Lung (tissue), 16 donors: ENCODE data around the gene SCAND1. TPM values are rescaled to one million over a fixed set of nuclear protein-coding genes. Genes with fewer than 3 reads are reported as not detected.
A peak's percentile ranks its signal among the peaks of the same experiment; 100 is the strongest.
"Not testable (repeated sequence)": the region's sequence is repeated elsewhere in the genome, so short reads cannot be mapped to it uniquely, and the experiment has no call there.

Experiments used
- ATAC-seq: fragments of 200-7000 bp; cut with Tn5 transposase; one replicate; pipeline ENCODE4 v1.9.1; 2020; ENCODE audit warnings: moderate number of reproducible peaks; ENCODE audit not compliant: insufficient read depth, low FRiP score
- DNase-seq, 3 donors: peaks; one replicate each; pipeline ENCODE4 v3.0.0-alpha.2; 2013 to 2017
- H3K27ac ChIP-seq, 2 donors: one replicate each; pipeline ENCODE4 v1.5.1; 2013; ENCODE audit warnings: mild to moderate bottlenecking in 2 of 2, moderate library complexity in 2 of 2, control low read depth in 1 of 2, inconsistent platforms in 1 of 2, low read depth in 1 of 2, low read length in 1 of 2
- H3K27me3 ChIP-seq, 3 donors: one replicate each; pipeline ENCODE4 v1.5.1; 2013; ENCODE audit warnings: low read length in 2 of 3; ENCODE audit not compliant: control insufficient read depth in 3 of 3, insufficient read depth in 3 of 3
- H3K36me3 ChIP-seq, 4 donors: one replicate each; pipeline ENCODE4 v1.5.1; 2013; ENCODE audit warnings: low read length in 4 of 4, mild to moderate bottlenecking in 1 of 4, moderate library complexity in 1 of 4; ENCODE audit not compliant: control insufficient read depth in 4 of 4, insufficient read depth in 4 of 4
- H3K4me1 ChIP-seq, 5 donors: one replicate each; pipeline ENCODE4 v1.5.1; 2013; ENCODE audit warnings: low read length in 5 of 5, mild to moderate bottlenecking in 2 of 5, moderate library complexity in 1 of 5; ENCODE audit not compliant: control insufficient read depth in 5 of 5, insufficient read depth in 5 of 5
- H3K4me3 ChIP-seq: one replicate; pipeline ENCODE4 v1.5.1; 2013; ENCODE audit warnings: mild to moderate bottlenecking, control low read depth, moderate library complexity
- H3K9ac ChIP-seq, 2 donors: one replicate each; pipeline ENCODE4 v1.5.1; 2013; ENCODE audit warnings: low read length in 2 of 2, control low read depth in 1 of 2; ENCODE audit not compliant: insufficient read depth in 1 of 2
- H3K9me3 ChIP-seq, 4 donors: one replicate each; pipeline ENCODE4 v1.5.1; 2013; ENCODE audit warnings: low read length in 3 of 4, mild to moderate bottlenecking in 1 of 4, moderate library complexity in 1 of 4; ENCODE audit not compliant: control insufficient read depth in 4 of 4, insufficient read depth in 3 of 4
- CTCF ChIP-seq: IDR thresholded peaks from 2 replicates; pipeline ENCODE4 v1.5.1; 2012; ENCODE audit warnings: mild to moderate bottlenecking; ENCODE audit errors: control extremely low read depth, extremely low read depth
- WGBS, 2 donors: extraction: QIAGEN DNeasy Blood & Tissue Kit; methylation state at CpG; one replicate each; pipeline ENCODE4 v1.1.7; 2013; 5-methylcytosine and 5-hydroxymethylcytosine counted together
- long read RNA-seq, 5 donors: transcript quantifications; one replicate each; lab custom pipeline, GENCODE V29; 2026
- polyA plus RNA-seq, 2 donors: library from polyadenylated mRNA; stranded (reverse); fragments of 200-250 nt; gene quantifications; one replicate each; pipeline ENCODE4 v1.2.1, GENCODE V29; 2013
- total RNA-seq, 2 donors: library from RNA; depleted of rRNA in 1 of 2; stranded (reverse); fragments of >200 nt in 1 of 2; gene quantifications; one replicate each; pipeline ENCODE4 v1.2.1, GENCODE V29; 2014 to 2021
- donor health status: control.
- donor health status: control.
- donor health status: Bipolar disorder and iron deficiency.
- donor health status: healthy.
- donor health status: DM: yes; HTN: yes; CAD: no.

The SCAND1 gene
- total RNA-seq (10 to 100 TPM; 34.6 to 86.5 TPM), polyA plus RNA-seq (100 to 1,000 TPM; 108 to 279 TPM)
- long read RNA-seq, donor 1, transcript SCAND1-201 (2 exons, 902 nt): major isoform, 17 of 75 reads
- long read RNA-seq, donor 1, partial matches to known transcripts: 58 of 75 reads
- long read RNA-seq, donor 1, other reads (novel, unspliced or antisense): 0 of 75 reads
- long read RNA-seq, donor 2, transcript SCAND1-201 (2 exons, 902 nt): major isoform, 11 of 11 reads
- long read RNA-seq, donor 2, partial matches to known transcripts: 0 of 11 reads
- long read RNA-seq, donor 2, other reads (novel, unspliced or antisense): 0 of 11 reads
- long read RNA-seq, donor 3, transcript SCAND1-201 (2 exons, 902 nt): major isoform, 11 of 11 reads
- long read RNA-seq, donor 3, partial matches to known transcripts: 0 of 11 reads
- long read RNA-seq, donor 3, other reads (novel, unspliced or antisense): 0 of 11 reads
- long read RNA-seq, donor 4, transcript SCAND1-201 (2 exons, 902 nt): major isoform, 7 of 7 reads
- long read RNA-seq, donor 4, partial matches to known transcripts: 0 of 7 reads
- long read RNA-seq, donor 4, other reads (novel, unspliced or antisense): 0 of 7 reads
- long read RNA-seq, donor 5, transcript SCAND1-201 (2 exons, 902 nt): major isoform, 21 of 21 reads
- long read RNA-seq, donor 5, partial matches to known transcripts: 0 of 21 reads
- long read RNA-seq, donor 5, other reads (novel, unspliced or antisense): 0 of 21 reads

- WGBS, 2 donors: 0% methylated on average over 76 of the region's 76 CpGs
- TF ChIP-seq CTCF: peak; percentile 92
- Histone ChIP-seq H3K4me1 (peaks cover 5 to 19% (median 13%) of the 10 kb centered on the region in 5 donors), H3K9me3 (no peaks in the 10 kb centered on the region), H3K27ac (peak within 1 kb of the TSS; percentile 98 to 99), H3K27me3 (no peaks in the 10 kb centered on the region), H3K9ac (peak within 1 kb of the TSS; percentile 95 to 98), H3K4me3 (peak within 1 kb of the TSS; percentile 70), H3K36me3 (peaks cover 0 to 8% (median 0%) of the 10 kb centered on the region in 4 donors)
- peak; percentile 97 to 99 (median 98) for DNase-seq
- peak; percentile 93 for ATAC-seq
Measured at GRCh38 chr20:35954200-35954906, at the start of gene SCAND1. TSS of gene SCAND1 (minus strand) at chr20:35954502. CDS start at chr20:35954284, 218 bp downstream.

DNA sequence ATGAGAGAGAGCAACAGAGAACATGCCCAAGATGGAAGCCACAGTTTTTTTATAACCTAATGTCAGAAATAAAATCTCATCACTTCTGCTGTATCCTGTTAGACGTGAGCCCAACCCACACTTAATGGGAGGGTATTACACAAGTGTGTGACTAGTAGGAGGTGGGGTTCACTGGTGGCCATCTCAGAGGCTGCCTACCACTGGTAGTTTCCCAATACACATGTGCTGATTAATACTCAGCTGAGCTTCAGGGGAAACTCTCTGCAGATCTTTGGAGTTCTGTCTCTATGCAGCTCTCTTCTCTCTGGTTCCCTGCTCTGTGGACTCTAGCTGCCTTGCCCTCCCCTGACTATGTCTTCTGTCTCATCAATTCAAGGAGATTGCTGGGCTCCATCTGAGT lies 49.7 kb upstream of the SCAND1 start:
- 48 to 55% methylated on average over 1 of the region's 1 CpG for WGBS, 2 donors
- no peak for TF ChIP-seq CTCF
- no peak for ATAC-seq

GRCh38 chr20:36002855-36003254 lies 48.6 kb upstream of the SCAND1 start:
- Histone ChIP-seq H3K27ac (no peak overlapping the region), H3K9me3 (peaks cover 0 to 3% (median 0%) of the 10 kb centered on the region in 4 donors), H3K4me1 (no peaks in the 10 kb centered on the region), H3K9ac (no peak overlapping the region), H3K27me3 (no peaks in the 10 kb centered on the region), H3K4me3 (no peak overlapping the region), H3K36me3 (no peaks in the 10 kb centered on the region)
- DNase-seq (no peak), ATAC-seq (no peak)
- no peak for TF ChIP-seq CTCF

More for the DNA sequence above, 49.7 kb upstream of the SCAND1 start:
- peaks cover 0 to 3% (median 0%) of the 10 kb centered on the region in 4 donors for H3K9me3 ChIP-seq
- no peak overlapping the region for H3K4me3 ChIP-seq
- no peaks in the 10 kb centered on the region for H3K36me3 ChIP-seq
- H3K9ac ChIP-seq: no peak overlapping the region
- no peak for DNase-seq
- peaks cover 0 to 2% (median 0%) of the 10 kb centered on the region in 5 donors for H3K4me1 ChIP-seq
- H3K27ac ChIP-seq: no peak overlapping the region
- H3K27me3 ChIP-seq: no peaks in the 10 kb centered on the region

DNA sequence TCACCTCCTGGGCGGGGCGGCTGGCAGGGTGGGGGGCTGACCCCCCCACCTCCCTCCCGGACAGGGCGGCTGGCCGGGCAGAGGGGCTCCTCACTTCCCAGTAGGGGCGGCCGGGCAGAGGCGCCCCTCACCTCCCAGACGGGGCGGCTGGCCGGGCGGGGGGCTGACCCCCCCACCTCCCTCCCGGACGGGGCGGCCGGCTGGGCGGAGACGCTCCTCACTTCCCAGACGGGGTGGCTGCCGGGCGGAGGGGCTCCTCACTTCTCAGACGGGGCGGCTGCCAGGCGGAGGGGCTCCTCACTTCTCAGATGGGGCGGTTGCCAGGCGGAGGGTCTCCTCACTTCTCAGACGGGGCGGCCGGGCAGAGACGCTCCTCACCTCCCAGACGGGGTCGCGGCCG lies 47.0 kb upstream of the SCAND1 start:
- ATAC-seq: not testable (repeated sequence)

GRCh38 chr20:35996492-35996891 lies 42.2 kb upstream of the SCAND1 start:
- H3K4me1 ChIP-seq, H3K27me3 ChIP-seq, H3K9me3 ChIP-seq, H3K27ac ChIP-seq, DNase-seq, H3K9ac ChIP-seq, ATAC-seq, H3K4me3 ChIP-seq, H3K36me3 ChIP-seq: not testable (repeated sequence)
- WGBS, 2 donors: 93 to 97% methylated on average over 8 of the region's 8 CpGs

More for the DNA sequence above, 47.0 kb upstream of the SCAND1 start:
- WGBS, 2 donors: 95 to 97% methylated on average over 11 to 21 of the region's 34 CpGs
- H3K27me3 ChIP-seq, DNase-seq, H3K27ac ChIP-seq, H3K36me3 ChIP-seq, H3K9me3 ChIP-seq, H3K4me3 ChIP-seq, H3K9ac ChIP-seq, H3K4me1 ChIP-seq: not testable (repeated sequence)
